ENCODE measurements around the gene TRIM44.

GRCh38 chr11:35763765-35764164 lies 101.2 kb downstream of the TRIM44 start:
- no peak for TF ChIP-seq POLR2A (IDR thresholded peaks at IDR 0.05; ENCODE audit: low read length)
- TF ChIP-seq GATA1 (IDR thresholded peaks at IDR 0.05; ENCODE audit: low read depth, low read length): no peak
